SH-SY5Y (cell line): ENCODE measurements around the gene PFDN4.

Source experiments
- GATA2 ChIP-seq: IDR thresholded peaks from 2 replicates; pipeline ENCODE4 v1.6.1; 2011; ENCODE audit warnings: mild to moderate bottlenecking, low read depth, low read length
- GATA3 ChIP-seq: IDR thresholded peaks from 2 replicates; pipeline ENCODE4 v1.6.1; 2011; ENCODE audit warnings: low read depth, mild to moderate bottlenecking, low read length, moderate library complexity

PFDN4 gene

DNA sequence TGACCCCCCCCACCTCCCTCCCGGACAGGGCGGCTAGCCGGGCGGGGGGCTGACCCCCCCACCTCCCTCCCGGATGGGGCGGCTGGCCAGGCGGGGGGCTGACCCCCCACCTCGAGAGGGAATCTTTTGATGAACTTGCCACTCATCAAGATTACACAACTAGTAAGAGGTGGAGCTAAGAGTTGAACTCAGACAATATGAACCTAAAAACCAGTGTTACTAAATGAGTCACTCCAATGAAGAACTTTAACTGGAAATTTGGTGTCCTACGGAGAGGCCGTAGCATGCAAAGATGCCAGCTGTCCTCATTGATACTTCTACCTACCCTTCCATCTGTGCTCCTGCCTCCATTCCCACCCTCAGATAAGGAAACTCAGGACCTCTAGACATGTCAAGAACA, 42.8 kb downstream of the PFDN4 start:
- TF ChIP-seq GATA3 (no peak), GATA2 (no peak)

DNA sequence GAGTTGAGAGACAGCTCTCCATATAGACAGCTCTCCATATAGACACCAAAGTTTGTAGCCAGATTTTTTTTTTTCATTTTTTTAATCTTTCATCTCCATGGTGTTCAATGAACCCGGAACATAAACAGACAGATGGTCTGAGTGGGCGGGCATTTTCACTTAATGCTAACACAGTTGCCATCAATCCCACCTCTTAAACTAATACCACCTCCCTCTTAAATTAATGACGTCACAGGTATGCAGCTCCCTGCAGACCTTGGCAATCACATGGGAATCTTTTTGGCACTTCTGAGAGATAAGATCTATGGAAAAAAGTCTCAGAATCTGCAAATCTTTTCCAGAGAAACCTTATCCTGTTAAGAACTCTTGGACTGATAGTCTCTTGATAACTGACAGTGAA, 43.2 kb downstream of the PFDN4 start:
- TF ChIP-seq GATA2 = no peak
- TF ChIP-seq GATA3 = no peak

DNA sequence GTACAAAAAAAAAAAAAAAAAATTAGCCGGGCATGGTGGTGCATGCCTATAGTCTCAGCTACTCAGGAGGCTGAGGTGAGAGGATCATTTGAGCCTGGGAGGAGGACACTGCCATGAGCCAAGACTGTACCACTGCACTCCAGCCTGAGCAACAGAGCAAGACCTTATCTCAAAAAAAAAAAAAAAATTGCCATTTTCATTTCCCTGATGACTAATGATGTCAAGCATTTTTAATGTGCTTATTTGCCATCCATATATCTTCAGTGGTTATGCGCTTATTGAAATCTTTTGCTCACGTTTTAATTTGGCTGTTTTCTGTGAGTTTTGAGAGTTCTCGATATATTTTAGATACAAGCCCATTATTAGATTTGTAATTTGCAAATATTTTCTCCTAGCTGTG, 46.7 kb downstream of the PFDN4 start:
- no peak for TF ChIP-seq GATA2
- TF ChIP-seq GATA3 = no peak

DNA sequence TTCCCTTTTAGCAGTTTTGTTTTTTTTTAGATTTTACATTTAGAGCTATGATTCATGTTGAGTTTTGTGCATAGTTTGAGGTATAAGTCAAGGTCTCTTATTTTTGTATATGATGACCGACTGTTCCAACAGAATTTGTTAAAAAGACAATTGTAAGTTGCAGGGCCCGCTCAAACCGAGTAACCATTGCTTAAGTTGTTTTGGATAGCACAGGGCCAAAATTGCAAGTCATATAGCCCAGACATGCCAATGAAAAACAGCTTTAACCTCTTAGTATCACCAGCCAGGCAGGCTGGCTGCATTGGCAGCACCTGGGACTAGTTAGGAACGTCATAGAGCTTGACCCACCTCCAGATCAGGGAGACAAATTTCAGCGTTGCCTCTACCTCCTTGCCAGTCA, 47.3 kb downstream of the PFDN4 start:
- no peak for TF ChIP-seq GATA3
- TF ChIP-seq GATA2 = no peak

DNA sequence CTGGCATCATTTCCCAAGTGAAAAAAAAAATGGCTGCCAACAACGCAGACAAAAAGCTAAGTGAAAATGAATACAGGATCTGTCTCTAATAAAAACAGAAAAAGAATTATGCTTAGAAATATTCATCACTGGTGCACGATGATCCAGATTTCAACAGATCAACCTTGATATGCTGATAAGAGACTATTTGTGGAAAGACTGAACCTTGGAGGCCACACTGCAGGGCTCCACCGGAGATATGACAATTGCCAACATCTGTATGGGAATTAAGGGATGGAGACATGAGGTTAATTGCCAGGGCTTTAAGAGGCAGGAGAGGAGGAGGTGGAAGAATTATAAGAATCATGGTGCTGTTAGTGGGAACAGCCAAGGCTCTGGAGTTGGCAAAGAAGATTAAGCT, 48.3 kb downstream of the PFDN4 start:
- no peak for TF ChIP-seq GATA2
- no peak for TF ChIP-seq GATA3

DNA sequence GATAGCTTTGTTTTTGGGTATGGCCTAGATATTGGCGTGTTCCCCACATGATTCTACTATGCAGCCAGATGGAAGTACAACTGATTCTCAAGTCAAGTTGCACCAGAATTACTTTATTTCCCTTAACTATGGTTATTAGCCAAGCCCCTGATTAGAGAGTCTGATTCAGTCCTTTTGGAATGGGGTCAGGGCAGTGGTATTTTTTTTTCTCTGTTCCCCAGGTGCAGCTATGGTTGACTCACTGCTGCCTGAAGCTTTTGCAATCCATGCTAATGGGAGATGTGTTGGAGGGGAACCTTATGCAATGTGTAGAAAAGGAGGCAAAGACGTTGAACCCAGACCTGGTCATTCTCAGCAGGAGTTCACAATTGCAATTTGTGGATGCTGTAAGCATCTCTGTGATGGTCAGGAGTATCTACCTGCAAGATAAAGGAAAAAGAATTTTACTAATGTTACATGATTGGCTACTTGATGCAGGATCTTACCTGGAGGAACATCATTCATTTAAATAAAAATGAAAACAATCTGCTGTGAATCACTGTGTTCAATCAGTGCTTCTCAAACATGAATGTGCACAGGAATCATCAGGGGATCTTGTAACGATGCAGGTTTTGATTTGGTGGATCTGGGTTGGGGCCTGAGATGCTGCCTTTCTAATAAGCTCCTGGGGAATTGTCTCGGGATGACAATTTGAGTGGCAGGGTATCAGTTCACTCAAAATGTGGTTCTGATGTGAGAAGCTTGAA, 49.4 kb downstream of the PFDN4 start:
- TF ChIP-seq GATA3 (no peak), GATA2 (no peak)

DNA sequence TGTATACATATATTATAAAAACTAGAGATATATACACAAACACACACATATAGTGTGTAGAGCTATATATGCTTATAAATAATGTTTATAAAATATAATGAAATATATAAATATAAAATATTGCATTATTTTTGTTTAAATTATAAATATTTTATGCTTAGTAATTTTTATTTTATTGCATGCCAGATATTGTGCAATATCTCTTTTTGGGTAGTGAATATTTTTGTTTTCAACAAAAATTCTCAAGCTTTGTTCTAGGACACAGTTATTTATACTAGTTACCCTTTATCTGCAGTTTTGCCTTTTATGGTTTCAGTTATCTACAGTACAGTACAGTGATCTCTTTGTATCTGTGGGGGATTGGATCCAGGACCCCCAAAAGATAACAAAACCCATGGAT, 52.2 kb downstream of the PFDN4 start:
- no peak for TF ChIP-seq GATA3
- TF ChIP-seq GATA2 = no peak

DNA sequence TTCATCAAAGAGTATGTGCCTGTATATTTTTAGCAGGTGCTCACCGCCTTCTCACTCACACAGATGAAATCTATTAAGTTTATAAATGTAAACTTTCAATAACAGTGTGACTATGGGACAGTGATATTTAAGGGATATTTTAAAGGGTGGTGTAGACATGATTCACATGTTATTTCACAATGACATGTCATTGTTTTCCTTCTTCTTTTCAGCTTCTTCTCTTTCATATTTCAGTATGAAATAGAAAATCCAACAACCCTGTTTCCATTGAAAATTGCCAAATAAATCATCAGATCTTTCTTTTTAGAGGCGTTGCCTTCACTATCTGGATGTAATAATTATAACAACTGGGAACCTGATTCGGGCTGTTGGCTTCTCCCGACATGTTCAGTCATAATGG, 54.8 kb downstream of the PFDN4 start:
- TF ChIP-seq GATA2 (no peak), GATA3 (no peak)

DNA sequence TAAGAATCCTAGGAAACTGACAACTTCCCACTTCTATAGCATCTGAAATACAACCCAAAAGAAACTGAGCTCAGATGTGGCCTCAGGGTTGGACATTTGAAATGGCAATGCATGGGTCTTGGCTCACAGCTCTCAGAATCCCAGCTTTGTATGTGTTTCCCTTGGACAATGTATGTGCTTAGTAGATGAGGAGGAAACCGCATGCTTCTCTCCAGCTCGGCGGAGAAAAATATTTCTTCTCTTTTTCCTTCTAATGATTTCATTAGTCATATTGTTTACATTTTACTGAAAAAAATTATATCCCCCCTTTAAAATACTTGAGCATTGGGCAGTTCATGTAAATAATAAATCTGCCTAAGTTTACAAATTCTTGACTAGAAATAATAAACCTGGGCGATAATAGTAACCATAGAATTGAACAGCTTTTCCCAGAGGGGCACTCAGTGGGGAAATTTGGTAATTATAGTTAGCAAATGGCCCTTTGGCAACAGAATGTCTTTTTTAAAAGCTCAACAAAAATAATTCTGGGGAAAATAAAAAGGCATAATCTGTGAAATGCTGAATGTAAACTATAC, 55.3 kb downstream of the PFDN4 start:
- TF ChIP-seq GATA2 (no peak), GATA3 (no peak)

DNA sequence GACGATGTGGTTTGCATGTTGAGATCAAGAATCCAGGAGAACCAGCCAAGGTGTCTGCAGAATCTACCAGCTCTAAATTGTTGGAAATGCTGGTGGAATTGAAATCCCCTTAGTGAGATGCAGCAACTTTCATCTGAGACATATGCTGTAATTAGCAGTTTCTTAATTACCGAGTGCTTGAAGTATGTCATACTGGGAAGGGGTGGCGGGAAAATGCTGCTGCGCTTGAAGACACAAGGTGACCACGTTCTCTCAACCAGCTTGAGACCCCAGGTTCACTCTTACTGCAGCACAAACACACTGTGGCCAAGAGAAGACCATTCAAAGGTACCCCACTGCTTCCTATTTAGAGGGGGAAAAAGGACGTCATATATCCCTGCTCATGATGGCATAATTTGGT, 59.0 kb downstream of the PFDN4 start:
- TF ChIP-seq GATA2 = no peak
- no peak for TF ChIP-seq GATA3

DNA sequence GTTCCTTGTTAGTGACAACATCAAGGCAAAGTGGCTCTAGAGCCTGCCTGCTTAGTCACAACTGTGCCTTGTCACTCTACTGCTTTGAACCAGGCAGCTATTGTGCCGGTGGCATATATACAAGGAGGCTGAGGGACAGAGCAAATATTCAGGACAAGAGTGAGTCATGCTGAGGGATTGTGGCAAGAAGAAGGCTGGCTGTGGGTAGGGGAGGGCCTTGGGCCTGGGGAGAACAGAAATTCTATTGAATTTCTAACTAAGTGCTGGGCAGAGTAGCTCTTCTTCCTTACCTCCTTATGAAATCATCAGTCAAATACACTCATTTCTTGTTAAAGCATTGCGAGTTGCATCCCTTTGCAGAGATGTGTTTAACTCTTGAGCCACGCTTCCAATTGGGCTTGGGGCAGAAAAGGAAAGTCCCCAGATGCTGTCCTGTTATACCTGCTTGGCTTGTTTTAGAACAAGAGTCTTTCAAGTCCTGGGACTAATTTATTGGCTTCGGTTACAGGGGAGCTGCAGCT, 59.7 kb downstream of the PFDN4 start:
- TF ChIP-seq GATA3 = no peak
- TF ChIP-seq GATA2 = no peak

DNA sequence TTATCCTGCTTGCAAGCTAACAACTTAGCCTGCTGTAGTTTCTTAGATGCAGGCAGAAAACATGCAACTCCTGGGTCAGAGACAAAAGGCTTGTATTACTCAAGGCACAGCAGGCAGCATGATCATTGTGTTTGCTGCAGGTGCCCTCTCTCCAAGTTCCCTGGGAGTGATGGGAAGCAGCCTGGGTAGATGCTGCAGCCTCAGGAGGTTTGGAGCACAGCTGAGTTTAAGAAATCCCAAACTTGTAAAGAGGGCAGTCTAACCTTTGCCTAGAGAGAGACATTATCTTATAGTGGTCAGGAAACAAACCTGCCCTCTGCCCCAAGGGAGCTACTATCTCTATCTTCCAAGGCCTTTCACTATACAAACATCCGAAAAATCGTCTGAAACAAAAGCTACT, 61.1 kb downstream of the PFDN4 start:
- no peak for TF ChIP-seq GATA2
- no peak for TF ChIP-seq GATA3
